NCI-H524 (cell line): Measurements from ENCODE around the gene PPP3R2.

Experiments
- DNase-seq, 2 experiments: peaks; one replicate each; lab custom pipeline; 2025; lab: John Stamatoyannopoulos, UW

PPP3R2 gene

DNA sequence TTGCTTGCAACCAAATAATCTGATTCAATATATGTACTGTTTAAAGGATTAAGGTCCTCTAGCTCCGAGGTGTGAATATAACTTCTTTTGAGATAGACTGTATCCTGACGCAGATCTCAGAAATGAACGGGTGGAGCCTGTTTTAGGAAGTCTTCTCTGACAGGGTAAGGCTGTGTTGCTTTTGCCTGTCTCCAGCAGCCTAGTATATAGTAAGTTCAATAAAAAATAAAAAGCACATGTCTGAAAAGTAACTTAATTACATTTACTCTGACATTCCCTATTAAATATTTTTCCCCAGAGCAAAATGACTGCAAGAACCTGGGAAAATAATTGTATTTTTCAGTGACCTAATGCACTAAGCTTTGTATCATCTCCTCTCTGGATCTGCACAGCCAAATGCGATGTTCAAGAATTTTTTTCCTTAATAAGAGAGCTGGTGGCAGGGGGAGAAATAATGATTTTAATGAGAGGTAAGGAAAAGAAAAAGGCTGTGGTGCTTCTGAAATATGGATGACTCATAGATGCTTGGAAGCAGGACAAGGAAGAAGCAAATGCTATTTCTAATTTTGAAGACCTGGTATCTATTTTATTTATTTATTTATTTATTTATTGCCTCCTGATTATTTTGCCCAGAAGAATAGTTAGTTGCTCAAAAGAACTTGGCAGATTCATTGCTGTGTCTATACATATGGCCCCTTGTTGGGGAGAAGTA is 7.3 kb downstream of the PPP3R2 start:
- DNase-seq = no peak

DNA sequence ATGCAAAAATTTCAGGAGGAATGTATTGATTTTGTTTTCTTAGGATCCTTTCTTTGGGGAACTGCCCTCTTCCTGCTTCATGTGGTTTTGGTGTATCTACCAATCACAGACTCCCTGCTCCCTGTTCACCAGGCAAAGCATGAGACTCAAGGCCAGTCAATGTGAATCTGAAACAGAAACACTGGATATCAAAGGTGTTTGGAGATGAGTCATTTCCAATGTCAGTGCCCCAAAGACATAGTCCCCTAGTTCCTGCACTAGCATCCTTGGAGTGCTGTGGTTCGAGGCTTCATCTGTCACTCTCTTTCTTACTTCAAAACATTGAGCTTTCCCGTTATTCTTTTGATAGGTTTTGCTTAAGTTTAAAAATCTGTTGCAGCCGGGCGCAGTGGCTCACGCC is 8.1 kb downstream of the PPP3R2 start:
- no peak for DNase-seq

- no peak for DNase-seq
Observed at GRCh38 chr9:101585740-101586139, 9.0 kb downstream of the PPP3R2 start.

GRCh38 chr9:101582553-101582952 is 12.2 kb downstream of the PPP3R2 start:
- peak; percentile 21 to 64 for DNase-seq

DNA sequence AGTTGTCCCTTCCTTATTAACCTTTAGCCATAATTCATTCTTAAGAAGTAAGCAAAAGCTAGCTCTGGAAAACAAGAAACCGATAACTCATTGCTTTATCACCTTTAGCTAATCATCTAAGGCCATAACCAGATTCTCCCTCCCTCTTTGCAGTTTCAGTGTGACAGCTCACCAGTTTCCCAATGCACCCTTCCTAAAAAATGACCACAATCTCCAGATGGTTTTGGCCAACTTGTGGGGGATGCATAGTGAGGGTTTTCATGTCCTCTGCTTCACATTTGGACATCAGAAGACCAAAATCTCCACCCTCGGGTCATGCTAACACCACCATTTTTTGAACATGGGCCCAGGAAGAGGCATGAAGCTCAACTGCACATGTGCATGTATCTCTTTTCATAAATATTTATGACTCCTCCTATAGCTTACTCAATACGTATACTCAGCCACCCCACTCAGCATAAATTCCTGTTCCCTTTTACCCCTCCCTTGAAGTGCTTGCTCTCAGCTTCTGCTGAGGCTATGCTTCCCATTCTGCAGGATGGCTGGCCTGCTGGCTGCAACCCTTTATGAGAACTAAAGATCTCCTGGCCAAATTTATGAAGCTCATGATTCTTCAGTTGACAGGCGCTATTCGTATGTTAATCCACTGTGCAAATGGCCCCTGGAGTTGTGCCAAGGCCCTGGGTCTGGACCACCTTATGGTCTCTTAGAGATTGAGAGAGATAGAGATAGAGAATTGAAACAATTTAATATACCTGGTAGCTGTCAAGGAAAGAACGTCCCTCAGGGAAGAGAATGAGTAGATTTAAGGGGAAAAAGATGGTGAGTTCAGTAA is 14.8 kb downstream of the PPP3R2 start:
- DNase-seq = peak; percentile 13 to 78

DNA sequence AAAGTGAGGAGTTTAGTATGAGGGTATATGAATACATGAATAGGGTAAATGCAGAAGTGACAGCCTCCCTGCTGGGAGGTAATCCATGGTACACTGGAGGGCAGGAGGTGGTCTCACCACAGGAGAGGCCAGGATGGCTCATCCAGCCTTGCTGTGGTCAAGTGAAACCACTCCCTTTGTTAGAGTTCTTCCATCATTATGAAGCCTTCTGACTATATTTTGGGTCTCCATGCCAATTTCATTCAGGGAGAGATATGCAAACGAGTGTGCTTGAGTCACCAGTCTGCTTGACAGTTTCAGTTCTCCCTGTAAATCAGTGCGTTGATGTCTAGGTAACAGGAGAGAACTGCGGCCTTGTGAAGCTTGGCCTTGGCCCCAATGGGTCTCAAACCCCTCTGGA is 16.4 kb downstream of the PPP3R2 start:
- no peak for DNase-seq

DNA sequence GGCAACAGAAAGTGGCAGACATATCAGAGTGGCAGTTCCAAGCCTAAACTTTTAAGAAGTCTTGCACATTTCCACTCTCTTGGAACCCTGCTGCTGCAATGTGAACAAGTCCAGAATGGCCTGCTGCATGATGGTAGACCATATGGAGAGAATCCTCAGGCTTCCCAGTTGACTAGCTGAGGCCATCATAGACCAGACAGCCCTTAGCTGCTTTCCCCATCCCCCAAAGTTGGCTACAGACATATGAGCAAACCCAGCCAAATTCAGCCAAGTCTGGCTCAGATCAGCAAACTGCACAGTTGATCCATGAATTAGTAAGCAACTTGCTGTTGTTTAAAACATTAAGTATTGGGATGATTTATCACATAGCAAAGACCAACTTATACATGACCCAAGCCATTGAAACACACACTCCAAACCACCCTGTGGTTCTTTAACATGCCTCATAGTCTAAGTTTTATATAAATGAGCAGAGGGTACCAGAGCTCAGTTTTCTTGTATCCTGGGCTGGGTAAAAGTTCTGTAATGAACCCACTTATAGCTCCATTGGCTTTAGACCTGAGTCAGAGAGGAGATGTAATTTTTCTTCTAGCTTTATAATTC is 19.9 kb downstream of the PPP3R2 start:
- no peak for DNase-seq

GRCh38 chr9:101572316-101572715 is 22.5 kb downstream of the PPP3R2 start:
- DNase-seq = no peak

DNA sequence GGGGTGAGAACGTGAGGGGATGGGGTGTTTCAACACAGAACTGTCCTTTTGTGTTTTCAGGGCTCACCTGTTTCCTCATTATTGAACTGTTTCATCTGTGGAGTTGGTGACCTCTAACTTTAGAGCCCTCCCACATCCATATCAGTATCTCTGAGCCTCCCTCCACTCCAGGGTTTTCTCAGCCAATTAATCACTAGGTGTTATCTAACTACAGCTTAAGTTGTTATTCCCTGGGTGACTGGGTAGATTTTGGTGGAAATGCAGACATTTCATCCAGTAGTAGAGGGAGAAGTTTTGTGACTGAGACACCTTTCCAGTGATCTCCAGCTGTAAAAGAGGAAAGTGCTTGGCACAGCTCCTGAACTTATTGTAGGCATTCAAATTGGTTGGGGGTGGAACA is 23.7 kb downstream of the PPP3R2 start:
- no peak for DNase-seq

- no peak for DNase-seq
Observed at GRCh38 chr9:101569741-101570501, 24.8 kb downstream of the PPP3R2 start.

DNA sequence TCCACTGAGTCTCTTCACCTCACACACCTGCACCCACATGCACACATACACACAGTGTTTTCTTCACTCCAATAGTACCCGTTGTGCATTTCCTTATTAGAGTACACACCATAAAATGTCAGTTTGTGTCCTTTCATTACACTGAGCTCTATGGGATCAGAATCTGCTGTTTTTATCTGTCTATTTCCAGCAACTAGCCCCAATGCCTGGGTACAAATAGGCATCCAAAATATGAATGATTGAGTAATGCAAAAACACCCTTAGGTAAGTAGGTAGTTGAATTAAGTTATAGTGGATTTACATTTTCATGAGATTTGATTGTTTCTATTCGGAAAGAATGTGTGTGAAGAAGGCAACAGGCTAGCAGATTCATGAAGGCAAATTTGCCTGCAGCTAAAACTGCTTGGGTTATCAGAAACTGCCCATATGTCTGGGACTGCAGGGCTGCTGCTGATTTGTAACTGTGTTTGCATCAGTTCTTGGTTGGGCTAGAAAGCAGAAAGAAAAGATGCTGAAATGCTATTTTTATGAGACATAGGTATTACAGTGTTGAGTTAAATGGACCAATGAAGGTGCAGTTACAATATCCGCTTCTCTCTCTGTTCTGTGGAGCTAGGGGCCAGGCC is 26.9 kb downstream of the PPP3R2 start:
- no peak for DNase-seq

DNA sequence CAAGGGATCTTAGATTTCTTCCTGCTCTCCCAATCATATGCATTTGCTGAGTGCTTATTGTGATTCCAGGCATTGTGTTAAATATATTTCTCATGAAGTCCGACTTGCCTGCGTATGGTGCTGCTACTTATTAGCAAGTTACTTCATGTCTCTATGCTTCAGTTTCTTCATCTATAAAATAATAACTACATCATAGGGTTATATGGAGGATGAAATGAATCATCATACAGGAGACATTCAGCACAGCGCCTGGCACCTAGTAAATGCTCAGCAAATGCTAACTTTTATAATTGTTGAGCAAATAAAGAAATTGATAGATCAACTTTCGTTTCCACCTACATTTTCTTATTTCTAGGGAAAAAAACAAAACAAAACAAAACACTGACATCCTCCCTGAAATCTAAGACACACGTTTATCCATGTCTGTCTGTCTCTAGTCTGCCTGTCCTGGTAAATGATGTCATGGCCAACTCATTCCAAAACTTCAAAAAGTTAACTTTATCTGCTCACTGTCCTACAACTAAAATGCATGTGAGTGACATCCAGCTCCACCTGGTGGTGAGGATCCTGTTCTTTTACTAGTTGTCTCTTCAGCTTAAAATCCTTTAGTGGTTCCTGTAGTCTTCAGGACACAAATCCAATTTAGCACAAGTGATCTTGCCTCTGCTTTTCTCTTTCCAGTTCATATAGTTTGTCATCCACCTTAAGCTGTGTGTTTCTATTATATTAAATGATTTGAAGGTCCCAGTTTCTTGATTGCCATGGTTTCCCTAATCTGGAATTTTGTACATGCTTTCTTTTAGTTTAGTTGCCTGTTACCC is 27.7 kb downstream of the PPP3R2 start:
- DNase-seq = peak in 1 of 2 experiments; percentile 27

GRCh38 chr9:101564252-101564651 is 30.5 kb downstream of the PPP3R2 start:
- DNase-seq = no peak

GRCh38 chr9:101562966-101563365 is 31.8 kb downstream of the PPP3R2 start:
- DNase-seq = no peak

DNA sequence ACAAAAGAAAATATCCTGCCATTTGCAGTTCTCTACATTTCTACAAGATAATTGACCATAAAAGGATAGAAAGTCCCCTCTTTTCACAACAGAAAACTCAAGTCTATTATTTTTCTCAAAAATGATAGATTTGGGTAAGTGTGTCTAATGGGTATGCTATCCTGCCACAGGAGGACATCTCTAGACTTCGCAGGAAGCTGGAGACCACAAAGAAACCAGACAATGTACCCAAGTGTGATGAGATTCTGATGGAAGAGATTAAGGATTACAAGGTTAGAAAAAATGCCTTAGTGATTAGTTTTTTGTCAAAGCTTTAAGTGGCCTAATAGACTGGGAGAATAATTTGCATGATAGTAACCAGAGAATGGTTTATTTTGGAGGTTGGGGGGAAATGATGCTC is 33.0 kb downstream of the PPP3R2 start:
- DNase-seq = no peak

DNA sequence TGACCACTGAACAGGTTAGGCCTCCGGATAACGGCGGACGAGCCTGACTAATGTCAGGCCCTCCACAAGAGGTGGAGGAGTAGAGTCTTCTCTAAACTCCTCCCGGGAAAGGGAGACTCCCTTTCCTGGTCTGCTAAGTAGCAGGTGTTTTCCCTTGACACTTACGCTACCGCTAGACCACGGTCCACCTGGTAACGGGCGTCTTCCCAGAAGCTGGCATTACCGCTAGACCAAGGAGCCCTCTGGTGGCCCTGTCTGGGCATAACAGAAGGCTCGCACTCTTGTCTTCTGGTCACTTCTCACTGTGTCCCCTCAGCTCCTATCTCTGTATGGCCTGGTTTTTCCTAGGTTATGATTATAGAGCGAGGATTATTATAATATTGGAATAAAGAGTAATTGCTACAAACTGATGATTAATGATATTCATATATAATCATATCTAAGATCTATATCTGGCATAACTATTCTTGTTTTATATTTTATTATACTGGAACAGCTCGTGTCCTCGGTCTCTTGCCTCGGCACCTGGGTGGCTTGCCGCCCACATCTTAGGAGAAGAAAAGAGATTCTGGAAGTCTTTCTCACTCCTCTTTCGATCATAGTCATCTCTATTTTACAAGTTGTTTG is 45.2 kb downstream of the PPP3R2 start:
- peak in 1 of 2 experiments; percentile 36 for DNase-seq

- DNase-seq = no peak
Observed at GRCh38 chr9:101543098-101543735, 51.6 kb downstream of the PPP3R2 start.
